ENCODE results near the gene PCDHB13. TPM values are rescaled to one million over a fixed set of nuclear protein-coding genes. Genes with fewer than 3 reads are reported as not detected.

Gene PCDHB13
- total and polyA plus RNA-seq, 2 of the 13 experiments (the other 11 are each of a cell fraction or from before 2014, with no cell fraction given), result 0.57 to 0.80 TPM

DNA sequence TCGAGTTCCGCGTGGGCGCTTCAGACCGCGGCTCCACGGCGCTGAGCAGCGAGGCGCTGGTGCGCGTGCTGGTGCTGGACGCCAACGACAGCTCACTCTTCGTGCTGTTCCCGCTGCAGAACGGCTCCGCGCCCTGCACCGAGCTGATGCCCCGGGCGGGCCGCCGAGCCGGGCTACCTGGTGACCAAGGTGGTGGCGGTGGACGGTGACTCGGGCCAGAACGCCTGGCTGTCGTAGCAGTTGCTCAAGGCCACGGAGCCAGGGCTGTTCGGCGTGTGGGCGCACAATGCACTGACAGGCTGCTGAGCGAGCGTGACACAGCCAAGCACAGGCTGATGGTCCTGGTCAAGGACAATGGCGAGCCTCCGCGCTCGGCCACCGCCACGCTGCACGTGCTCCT is 27.8 kb downstream of the PCDHB13 start:
- H4K20me1 ChIP-seq (ENCODE audit: insufficient read depth, low read length), result no peaks in the 10 kb centered on the region
- H3K4me1 ChIP-seq (ENCODE audit: insufficient read depth, low read length), result no peaks in the 10 kb centered on the region
- peaks cover 67% of the 10 kb centered on the region for H3K9me3 ChIP-seq (ENCODE audit: low read length)
- ATAC-seq (no peak), FAIRE-seq (no peak), DNase-seq (ENCODE audit: low spot score) (no peak)
- BruUV-seq (replicated peaks), result no TSS peak
- POLR2A ChIA-PET, result no interaction called here
- no peak overlapping the region for H2AFZ ChIP-seq (ENCODE audit: low read length)
- WGBS (ENCODE audit: low lambda C conversion rate), result 78% methylated on average over 8 of the region's 43 CpGs
- H3K27ac ChIP-seq (ENCODE audit: extremely low read length, insufficient read depth, low read length), result no peak overlapping the region
- H3K9ac ChIP-seq (ENCODE audit: insufficient read depth, low read depth, low read length), result no peak overlapping the region
- no peak overlapping the region for H3K4me2 ChIP-seq (ENCODE audit: low read depth, low read length)
- no peaks in the 10 kb centered on the region for H3K36me3 ChIP-seq (replicated peaks in 1 of 2; ENCODE audit: control insufficient read depth in 1 of 2, insufficient read depth in 2 of 2, low read length in 2 of 2)
- intact Hi-C loops (cut with micrococcal nuclease; ENCODE audit: unreplicated experiment), result no loop called here
- no peaks in the 10 kb centered on the region for H3K79me2 ChIP-seq (ENCODE audit: insufficient read depth, low read length)
- no peak overlapping the region for H3K4me3 ChIP-seq (replicated peaks in 1 of 3; ENCODE audit: insufficient read depth in 1 of 3, low read depth in 2 of 3, low read length in 3 of 3)
- in situ Hi-C loops (cut with HindIII; ENCODE audit: extremely low pct_ligation_motif_present, low pct_unique_long_range_greater_than_20kb), result no loop called here
- no peaks in the 10 kb centered on the region; a peak in 1 of 5 replicates for H3K27me3 ChIP-seq (ENCODE audit: control insufficient read depth in 1 of 2, insufficient read depth in 2 of 2, low read length in 2 of 2)
- CTCF ChIA-PET (ENCODE audit: low intra/inter-chr PET ratio, low total read pairs), result no interaction called here
- TF ChIP-seq, protein P1, sequence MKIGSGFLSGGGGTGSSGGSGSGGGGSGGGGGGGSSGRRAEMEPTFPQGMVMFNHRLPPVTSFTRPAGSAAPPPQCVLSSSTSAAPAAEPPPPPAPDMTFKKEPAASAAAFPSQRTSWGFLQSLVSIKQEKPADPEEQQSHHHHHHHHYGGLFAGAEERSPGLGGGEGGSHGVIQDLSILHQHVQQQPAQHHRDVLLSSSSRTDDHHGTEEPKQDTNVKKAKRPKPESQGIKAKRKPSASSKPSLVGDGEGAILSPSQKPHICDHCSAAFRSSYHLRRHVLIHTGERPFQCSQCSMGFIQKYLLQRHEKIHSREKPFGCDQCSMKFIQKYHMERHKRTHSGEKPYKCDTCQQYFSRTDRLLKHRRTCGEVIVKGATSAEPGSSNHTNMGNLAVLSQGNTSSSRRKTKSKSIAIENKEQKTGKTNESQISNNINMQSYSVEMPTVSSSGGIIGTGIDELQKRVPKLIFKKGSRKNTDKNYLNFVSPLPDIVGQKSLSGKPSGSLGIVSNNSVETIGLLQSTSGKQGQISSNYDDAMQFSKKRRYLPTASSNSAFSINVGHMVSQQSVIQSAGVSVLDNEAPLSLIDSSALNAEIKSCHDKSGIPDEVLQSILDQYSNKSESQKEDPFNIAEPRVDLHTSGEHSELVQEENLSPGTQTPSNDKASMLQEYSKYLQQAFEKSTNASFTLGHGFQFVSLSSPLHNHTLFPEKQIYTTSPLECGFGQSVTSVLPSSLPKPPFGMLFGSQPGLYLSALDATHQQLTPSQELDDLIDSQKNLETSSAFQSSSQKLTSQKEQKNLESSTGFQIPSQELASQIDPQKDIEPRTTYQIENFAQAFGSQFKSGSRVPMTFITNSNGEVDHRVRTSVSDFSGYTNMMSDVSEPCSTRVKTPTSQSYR (CRISPR knock-in tag; IDR thresholded peaks at IDR 0.05; ENCODE audit: borderline replicate concordance), result no peak
- TF ChIP-seq, protein P2, sequence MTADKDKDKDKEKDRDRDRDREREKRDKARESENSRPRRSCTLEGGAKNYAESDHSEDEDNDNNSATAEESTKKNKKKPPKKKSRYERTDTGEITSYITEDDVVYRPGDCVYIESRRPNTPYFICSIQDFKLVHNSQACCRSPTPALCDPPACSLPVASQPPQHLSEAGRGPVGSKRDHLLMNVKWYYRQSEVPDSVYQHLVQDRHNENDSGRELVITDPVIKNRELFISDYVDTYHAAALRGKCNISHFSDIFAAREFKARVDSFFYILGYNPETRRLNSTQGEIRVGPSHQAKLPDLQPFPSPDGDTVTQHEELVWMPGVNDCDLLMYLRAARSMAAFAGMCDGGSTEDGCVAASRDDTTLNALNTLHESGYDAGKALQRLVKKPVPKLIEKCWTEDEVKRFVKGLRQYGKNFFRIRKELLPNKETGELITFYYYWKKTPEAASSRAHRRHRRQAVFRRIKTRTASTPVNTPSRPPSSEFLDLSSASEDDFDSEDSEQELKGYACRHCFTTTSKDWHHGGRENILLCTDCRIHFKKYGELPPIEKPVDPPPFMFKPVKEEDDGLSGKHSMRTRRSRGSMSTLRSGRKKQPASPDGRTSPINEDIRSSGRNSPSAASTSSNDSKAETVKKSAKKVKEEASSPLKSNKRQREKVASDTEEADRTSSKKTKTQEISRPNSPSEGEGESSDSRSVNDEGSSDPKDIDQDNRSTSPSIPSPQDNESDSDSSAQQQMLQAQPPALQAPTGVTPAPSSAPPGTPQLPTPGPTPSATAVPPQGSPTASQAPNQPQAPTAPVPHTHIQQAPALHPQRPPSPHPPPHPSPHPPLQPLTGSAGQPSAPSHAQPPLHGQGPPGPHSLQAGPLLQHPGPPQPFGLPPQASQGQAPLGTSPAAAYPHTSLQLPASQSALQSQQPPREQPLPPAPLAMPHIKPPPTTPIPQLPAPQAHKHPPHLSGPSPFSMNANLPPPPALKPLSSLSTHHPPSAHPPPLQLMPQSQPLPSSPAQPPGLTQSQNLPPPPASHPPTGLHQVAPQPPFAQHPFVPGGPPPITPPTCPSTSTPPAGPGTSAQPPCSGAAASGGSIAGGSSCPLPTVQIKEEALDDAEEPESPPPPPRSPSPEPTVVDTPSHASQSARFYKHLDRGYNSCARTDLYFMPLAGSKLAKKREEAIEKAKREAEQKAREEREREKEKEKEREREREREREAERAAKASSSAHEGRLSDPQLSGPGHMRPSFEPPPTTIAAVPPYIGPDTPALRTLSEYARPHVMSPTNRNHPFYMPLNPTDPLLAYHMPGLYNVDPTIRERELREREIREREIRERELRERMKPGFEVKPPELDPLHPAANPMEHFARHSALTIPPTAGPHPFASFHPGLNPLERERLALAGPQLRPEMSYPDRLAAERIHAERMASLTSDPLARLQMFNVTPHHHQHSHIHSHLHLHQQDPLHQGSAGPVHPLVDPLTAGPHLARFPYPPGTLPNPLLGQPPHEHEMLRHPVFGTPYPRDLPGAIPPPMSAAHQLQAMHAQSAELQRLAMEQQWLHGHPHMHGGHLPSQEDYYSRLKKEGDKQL (CRISPR knock-in tag; IDR thresholded peaks at IDR 0.05; ENCODE audit: low read depth), result no peak
- TF ChIP-seq ZFP90 (CRISPR knock-in tag; IDR thresholded peaks at IDR 0.05; ENCODE audit: borderline replicate concordance) (no peak), GZF1 (CRISPR knock-in tag; IDR thresholded peaks at IDR 0.05) (no peak), NR2C2 (CRISPR knock-in tag; IDR thresholded peaks at IDR 0.05; ENCODE audit: borderline replicate concordance) (no peak), ZNF841 (CRISPR knock-in tag; IDR thresholded peaks at IDR 0.05; ENCODE audit: borderline replicate concordance) (no peak)
- TF ChIP-seq, protein P3, sequence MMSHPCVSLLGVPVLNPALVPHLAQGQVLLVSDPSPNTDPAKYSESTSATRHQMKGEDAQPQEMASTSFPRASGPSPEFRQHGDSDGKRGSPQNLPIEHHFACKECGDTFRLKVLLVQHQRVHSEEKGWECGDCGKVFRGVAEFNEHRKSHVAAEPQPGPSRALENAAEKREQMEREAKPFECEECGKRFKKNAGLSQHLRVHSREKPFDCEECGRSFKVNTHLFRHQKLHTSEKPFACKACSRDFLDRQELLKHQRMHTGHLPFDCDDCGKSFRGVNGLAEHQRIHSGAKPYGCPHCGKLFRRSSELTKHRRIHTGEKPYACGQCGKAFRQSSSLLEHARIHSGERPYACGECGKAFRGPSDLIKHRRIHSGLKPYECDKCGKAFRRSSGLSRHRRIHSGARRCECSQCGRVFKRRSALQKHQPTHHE (CRISPR knock-in tag; IDR thresholded peaks at IDR 0.05; ENCODE audit: borderline replicate concordance), result no peak
- TF ChIP-seq, protein P4, sequence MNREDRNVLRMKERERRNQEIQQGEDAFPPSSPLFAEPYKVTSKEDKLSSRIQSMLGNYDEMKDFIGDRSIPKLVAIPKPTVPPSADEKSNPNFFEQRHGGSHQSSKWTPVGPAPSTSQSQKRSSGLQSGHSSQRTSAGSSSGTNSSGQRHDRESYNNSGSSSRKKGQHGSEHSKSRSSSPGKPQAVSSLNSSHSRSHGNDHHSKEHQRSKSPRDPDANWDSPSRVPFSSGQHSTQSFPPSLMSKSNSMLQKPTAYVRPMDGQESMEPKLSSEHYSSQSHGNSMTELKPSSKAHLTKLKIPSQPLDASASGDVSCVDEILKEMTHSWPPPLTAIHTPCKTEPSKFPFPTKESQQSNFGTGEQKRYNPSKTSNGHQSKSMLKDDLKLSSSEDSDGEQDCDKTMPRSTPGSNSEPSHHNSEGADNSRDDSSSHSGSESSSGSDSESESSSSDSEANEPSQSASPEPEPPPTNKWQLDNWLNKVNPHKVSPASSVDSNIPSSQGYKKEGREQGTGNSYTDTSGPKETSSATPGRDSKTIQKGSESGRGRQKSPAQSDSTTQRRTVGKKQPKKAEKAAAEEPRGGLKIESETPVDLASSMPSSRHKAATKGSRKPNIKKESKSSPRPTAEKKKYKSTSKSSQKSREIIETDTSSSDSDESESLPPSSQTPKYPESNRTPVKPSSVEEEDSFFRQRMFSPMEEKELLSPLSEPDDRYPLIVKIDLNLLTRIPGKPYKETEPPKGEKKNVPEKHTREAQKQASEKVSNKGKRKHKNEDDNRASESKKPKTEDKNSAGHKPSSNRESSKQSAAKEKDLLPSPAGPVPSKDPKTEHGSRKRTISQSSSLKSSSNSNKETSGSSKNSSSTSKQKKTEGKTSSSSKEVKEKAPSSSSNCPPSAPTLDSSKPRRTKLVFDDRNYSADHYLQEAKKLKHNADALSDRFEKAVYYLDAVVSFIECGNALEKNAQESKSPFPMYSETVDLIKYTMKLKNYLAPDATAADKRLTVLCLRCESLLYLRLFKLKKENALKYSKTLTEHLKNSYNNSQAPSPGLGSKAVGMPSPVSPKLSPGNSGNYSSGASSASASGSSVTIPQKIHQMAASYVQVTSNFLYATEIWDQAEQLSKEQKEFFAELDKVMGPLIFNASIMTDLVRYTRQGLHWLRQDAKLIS (CRISPR knock-in tag; IDR thresholded peaks at IDR 0.05), result no peak

Data from HepG2 (cell line).